ENCODE data around the gene ABHD1.
"Not testable (repeated sequence)": the region's sequence is repeated elsewhere in the genome, so short reads cannot be mapped to it uniquely, and the experiment has no call there.

Gene ABHD1

DNA sequence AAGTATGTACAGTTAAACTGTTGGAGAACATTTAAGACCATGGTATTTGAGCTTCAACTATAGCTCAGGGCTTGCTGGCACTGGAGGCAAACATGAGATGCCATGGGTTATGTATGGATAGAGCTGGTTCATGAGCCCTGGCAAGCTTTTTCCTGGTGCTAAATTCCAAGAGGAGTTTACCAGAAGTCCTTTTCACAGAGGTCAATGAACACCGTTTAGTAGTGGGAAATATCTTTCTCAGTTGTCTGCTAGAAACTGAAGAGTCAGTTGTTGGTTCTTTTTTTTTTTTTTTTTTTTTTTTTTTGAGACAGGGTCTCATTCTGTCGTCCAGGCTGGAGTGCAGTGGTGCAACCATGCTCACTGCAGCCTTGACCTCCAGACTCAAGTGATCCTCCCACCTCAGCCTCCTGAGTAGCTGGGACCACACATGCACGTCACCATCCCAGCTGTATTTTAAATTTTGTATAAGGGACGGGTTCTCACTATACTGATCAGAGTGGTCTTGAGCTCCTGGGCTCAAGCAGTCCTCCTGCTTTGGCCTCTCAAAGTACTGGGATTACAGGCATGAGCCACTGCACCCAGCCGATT, 35.7 kb upstream of the ABHD1 start:
- no peak for FAIRE-seq

DNA sequence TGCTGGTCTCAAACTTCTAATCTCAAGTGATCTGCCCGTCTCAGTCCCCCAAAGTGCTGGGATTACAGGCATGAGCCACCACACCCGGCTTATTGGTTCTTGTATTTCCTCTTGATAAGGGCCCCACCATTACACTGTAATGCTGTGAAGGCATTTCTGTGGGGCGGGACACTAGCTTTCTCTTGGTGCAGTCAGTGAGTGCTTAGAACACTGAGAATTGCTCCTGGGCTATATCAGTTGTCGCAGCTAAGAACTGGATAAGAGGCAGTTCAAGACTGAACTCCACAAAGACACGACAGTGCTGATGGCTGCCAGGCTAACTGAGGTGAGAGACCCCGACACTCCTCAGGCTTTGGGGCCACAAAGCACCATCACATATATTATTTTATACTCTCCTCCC, 35.0 kb upstream of the ABHD1 start:
- no peak for FAIRE-seq

DNA sequence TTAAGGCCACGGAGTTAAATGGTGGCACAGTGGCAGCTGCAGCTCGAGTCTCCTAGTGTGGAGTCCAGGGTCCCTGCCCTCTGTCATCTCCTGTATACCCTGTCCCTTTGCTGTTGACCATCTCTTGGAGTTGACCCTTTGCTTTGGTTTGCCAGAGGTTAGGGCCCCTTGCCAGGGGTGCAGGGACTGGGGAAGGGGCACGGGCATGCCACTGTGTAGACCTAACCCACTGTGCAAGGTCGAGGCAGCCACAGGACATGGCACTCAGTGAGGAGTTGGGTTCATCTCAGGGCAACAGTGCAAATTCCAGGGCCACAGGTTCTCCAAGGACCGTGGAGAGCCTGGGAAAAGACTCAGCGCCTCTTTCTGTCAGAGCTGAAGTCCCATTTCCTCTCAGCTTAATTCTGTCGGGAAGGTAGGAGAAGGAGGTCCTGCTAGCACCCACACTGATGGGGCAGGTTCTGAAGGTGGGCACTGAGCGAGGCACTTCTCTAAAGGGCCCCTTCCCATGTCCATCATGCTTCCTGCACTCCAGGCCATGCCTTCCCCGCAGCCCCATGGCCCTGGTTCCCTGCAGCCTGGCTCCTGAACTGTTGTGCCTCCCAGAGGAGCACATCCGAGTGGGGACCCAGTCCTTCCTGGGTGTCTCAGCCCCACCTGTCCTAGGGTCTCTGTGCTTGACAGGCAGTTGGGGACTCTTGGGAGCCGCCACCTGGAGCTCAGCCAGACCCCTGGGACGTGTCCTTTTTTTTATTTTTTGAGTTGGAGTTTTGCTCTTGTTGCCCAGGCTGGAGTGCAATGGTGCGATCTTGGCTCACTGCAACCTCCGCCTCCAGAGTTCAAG, 34.3 kb upstream of the ABHD1 start:
- no peak for FAIRE-seq

DNA sequence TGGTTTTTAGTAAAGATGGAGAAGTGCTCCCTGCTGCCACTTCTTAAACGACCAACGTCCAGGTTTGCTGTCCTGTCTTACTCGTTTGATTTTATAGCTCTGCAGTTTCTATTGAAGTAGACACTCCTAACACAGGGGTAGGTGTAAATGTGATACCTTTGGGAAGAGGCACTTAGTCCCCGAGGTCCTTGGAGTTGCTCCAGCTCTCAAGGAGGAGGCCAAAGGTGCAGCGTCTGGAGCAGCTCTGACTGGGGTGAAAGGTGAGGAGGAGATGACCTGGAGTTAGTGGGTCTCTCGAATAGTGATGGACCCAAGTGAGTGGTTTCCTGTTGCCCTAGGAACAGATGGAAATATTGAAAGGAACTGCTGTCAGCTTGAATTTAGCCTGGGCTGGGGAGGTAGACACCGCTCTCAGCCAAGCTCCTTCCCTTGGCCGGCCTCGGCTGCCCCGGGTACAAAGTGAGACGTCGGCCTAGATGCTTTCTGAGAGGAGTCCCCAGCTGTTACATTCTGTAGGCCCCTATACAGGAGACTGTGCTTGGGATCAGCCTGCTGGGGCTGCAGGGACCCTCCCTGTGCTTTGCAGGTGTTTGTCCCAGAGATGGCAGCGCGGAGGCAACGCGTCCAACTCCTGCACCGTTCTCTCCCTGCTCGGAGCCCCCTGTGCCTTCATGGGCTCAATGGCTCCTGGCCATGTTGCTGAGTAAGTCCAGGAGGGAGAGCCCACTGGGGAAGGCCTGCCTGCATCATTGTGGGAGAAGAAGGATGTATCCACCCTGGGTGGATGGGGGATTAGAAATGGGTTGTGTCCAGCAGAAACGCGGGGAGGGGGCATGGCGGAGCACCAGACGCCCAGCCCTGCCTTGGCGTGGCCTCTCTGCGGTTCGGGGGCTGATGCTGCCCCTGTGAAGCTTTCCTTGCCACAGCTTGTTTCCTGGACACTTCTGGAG, 31.6 kb upstream of the ABHD1 start:
- no peak for FAIRE-seq

DNA sequence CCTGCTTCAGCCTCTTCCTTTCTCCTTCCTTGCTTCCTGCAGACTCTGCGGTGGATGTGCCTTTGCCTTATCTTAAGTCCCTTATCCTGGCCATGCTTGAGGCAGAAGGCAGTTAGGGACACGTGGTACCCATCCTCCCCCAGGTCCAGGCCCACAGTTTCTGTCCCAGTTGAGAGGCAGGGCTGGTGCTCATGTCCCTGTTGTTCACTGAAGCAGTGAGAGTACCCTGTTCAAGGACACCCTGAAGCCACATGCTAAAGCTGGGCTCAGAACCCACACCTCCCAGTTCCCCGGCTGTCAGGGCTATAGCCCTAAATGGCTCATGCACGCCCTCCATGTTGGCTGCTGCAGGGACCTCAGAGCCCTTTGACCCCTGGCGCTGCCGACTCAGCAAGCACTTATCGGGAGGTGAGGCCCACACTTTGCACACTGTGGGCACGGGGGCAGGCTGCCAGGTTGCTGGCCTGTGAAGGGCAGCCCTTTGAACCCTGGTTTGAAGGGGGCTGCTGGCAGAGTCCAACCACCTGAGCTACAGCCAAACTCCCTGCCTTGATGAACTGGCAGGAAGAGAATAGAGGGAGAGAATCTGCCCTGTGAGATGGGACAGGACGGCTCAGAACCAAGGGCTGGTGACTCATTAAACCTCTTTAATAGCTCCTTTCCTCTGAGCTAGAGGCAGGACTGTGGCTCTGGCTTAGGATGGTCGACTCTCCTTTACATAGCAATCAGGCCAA, 30.8 kb upstream of the ABHD1 start:
- no peak for FAIRE-seq

DNA sequence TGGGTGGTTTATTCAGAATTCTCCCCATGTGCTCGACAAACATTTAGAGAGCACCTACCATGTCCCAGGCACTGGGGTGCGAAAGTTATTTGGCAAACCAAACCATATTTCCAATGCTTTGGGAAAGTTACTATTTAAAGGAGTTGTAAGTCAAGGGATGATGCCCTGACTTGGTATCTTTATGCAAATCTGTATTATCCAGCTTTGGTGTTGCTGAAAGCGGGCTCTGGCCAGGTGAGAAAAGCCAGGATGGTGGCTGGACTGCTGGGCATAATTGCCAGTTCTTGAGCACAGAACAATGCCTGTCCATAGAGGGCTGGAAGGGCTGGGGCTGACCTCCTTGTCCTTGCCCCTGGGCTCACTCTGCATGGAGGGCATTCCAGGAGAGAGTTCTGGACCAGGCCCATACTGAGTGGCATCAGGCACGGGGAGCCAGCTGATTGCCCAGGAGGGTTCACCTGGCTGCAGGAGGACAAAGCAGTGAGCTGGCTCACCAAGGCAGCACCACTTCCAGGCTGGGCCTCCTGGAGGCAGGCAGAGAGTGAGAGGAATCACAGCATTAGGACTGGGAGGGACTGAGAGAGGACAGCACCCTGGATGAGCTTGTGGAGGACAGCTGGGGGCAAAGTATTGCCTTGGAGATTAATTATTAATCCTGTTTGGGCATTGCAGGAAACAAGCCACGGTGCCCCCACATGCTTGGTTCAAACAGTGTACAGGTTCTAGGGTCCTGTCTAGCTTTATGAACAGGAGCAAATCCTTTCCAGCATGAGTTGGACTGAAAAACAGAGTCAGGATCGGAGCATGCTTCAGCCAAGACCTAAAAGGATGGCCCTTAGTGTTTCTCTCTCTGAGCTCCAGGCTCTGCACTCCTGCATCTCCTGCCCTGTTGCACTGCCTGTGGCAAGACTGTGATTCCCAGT, 29.9 kb upstream of the ABHD1 start:
- no peak for FAIRE-seq

DNA sequence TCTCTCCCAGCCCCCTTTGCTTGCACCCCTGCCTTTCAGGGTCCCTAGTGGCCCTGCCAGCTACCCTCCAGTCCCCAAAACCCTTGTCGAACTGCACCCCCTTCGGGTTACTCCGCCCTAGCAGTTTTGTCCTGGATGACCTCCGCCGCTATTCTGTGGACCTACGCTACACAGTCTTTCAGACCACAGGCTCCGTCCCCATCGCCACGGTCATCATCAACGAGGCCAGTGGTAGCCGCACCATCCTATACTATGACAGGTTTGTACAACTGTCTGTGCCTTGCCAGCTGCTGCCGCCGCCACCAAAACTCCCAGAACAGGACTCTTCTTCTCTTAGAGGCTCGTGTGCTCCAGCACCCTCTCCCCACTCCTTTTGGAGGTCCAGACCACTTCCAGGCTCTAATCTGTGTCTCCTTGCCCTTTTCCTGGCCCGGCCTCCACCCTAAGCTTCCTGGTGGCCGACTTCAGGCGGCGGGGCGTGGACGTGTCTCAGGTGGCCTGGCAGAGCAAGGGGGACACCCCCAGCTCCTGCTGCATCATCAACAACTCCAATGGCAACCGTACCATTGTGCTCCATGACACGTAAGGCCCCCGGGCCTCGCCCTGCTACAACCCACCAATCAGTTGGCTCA, 29.1 kb upstream of the ABHD1 start:
- no peak for FAIRE-seq

DNA sequence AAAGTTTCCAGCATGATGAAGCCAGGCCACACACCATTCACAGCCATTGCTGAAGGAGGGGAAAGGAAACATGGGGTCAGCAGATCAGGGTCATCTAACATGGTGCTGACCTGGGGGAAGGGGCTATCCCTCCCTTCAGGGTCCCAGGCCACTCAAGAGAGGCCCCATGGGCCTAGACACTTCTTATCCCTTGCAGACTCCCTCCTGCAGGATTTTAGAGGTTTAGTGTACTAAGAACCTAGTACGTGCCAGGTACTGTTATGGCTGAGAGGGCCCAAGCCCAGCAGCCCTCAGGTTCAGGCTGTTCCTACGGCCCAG, 28.2 kb upstream of the ABHD1 start:
- no peak for FAIRE-seq

DNA sequence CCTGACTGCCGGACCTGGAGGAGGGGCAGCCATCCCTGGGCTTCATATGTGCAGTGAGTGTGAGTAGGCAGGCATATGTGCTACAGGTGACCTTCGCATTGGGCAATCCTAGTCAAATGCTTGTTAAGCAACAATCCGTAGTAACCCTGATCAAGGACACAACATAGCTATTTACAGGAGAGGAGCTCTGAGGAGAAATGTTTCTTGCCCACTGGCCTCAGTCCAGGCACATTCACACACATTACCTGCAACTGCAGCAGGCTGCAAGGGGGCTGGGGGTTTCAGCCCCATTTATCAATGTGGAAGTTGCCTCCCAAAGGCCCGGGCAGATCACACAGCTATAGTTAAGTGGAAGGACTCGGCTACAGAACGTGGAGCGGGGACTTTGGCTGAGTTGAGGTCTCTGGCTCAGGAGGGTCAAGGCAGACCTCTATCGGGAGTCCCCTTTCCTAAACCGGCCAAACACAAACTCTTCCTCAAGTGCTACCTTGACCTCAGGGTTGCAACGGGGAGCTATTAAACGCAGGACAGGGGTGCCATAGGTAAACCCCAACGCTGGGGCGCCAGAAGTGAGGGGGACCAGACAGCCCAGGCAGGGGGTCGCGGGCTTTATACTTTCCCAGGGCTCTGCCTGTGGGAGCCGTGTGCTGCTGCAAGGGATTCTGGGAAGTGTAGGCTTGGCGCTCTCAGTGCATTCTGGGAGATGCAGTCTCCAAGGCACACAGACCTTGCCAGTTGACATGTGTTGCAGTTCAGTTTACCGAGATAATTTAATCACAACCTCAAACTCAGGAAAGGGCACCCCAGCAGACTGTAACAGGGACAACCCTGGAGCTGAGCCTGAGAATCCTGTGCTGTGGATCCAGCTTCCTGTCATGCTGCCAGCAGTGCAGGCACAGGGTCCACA, 27.6 kb upstream of the ABHD1 start:
- FAIRE-seq: no peak

DNA sequence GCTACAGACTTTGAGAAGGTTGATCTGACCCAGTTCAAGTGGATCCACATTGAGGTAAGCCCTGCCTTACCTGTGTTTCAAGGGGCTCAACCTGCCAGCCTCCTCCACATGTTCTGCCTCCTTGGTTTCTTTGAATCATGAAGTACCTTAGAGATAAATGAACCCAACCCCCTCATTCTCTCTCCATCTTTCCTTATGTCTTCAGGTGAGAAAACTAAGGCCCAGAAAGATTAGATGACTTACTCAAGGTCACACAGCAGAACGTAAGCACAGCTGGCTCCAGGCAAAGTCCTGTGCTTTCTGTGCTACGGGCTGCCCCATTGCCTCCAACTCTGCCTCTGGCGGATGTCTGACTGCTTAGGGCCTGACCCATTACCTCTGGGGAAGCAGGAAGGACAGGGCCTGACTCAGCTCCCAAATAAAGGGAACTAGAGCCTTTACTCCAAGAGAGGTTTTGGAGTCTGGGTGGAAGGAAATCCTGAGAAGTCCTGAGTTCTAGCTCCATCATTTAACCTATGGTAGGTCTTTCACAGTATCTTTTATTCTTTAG, 26.8 kb upstream of the ABHD1 start:
- FAIRE-seq: no peak

DNA sequence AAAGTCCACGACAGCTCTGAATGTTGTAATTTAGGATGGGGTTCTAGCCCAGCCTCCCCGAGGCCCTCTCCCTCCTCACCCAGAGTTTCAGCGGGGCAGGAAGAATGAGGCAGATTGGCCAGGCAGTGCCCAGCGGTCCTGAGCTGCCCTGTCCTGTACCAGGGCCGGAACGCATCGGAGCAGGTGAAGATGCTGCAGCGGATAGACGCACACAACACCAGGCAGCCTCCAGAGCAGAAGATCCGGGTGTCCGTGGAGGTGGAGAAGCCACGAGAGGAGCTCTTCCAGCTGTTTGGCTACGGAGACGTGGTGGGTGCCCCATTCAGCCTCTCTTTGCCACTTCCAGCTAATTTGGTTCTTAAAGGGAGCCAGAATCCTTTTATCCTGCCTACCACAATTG, 26.3 kb upstream of the ABHD1 start:
- no peak for FAIRE-seq

DNA sequence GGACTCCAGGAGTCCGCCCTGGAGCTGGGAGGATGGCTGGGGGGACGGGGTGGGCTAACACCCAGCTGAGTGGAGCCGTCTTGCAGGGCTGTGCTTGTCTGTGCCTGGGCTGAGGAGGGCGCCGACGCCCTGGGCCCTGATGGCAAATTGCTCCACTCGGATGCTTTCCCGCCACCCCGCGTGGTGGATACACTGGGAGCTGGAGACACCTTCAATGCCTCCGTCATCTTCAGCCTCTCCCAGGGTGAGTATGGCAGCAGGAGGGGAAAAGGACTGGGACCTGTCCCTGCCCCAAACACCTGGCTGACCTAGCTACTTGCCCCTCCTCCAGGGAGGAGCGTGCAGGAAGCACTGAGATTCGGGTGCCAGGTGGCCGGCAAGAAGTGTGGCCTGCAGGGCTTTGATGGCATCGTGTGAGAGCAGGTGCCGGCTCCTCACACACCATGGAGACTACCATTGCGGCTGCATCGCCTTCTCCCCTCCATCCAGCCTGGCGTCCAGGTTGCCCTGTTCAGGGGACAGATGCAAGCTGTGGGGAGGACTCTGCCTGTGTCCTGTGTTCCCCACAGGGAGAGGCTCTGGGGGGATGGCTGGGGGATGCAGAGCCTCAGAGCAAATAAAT, 24.2 kb upstream of the ABHD1 start:
- no peak for FAIRE-seq

DNA sequence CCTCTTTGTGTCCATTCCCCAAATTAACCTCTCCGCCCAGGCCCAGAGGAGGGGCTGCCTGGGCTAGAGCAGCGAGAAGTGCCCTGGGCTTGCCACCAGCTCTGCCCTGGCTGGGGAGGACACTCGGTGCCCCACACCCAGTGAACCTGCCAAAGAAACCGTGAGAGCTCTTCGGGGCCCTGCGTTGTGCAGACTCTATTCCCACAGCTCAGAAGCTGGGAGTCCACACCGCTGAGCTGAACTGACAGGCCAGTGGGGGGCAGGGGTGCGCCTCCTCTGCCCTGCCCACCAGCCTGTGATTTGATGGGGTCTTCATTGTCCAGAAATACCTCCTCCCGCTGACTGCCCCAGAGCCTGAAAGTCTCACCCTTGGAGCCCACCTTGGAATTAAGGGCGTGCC, 23.6 kb upstream of the ABHD1 start:
- FAIRE-seq: no peak

DNA sequence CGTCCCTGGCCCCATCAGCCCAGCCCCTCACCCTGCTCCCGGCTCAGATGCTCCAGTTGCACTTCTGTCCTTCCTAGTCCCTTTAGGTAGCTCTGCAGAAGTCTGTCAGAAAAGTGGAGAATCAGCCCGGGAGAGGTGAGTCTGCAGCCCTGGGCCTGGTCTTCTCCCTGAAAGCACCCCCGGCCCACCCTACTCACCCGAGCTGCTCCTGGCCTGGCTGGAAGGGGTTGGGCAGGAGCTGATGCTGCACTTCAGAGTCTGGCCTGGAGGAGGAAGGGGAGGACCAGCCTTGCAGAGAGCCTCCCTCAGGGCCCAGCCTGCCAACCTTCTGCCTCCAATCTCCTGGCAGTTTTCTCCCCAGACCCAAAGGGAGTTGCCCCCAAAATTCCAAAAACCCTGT, 21.3 kb upstream of the ABHD1 start:
- no peak for FAIRE-seq

DNA sequence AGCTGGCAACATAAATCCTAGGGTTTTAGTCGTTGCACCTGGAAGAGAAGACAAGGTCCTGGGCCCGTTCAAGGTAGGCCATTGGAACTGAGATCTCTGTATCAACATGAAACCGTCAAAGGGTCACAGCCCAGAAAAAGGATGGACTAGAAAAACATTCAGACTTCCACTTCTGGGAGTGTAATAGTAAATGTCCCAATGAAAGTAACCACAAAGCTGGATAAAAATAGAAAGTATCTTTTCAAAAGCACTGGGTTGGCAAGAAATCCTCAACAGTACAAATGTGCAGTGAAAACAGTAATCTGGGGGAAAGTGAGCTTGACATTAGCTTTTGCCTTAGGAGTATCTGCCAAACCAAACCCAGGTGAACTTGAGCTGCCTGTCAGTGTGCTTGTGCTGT, 17.6 kb upstream of the ABHD1 start:
- no peak for FAIRE-seq

DNA sequence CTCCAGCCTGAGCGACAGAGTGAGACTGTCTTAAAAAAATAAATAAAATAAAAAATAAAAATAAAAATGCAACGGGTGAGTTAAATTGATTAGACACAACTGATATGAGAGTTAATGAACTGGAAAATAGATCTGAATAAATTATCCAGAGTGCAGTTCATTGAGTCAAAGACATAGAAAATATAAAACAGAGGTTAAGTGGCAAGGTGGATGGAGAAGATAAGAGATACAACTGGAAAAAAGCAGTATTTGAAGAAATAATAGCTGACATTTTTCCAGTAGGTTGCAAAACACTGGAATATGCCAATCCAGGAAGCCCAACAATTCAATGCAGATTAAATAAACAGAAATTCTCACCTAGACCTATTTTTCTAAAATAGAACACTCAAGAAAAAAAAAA, 15.4 kb upstream of the ABHD1 start:
- no peak for FAIRE-seq

DNA sequence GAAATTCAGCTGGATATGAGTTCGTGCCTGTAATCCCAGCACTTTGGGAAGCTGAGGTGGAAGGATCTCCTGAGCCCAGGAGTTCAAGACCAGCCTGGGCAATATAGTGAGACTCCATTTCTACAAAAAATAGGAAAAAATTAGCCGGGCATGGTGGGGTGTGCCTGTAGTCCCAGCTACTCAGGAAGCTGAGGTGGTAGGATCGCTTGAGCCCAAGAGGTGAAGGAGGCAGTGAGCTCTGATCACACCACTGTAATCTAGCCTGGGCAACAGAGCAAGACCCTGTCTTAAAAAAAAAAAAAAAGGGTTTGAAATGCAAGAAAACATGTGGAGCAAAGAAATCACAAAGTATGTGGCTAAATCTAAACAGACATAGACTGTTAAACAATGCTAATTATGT, 14.5 kb upstream of the ABHD1 start:
- FAIRE-seq: no peak

DNA sequence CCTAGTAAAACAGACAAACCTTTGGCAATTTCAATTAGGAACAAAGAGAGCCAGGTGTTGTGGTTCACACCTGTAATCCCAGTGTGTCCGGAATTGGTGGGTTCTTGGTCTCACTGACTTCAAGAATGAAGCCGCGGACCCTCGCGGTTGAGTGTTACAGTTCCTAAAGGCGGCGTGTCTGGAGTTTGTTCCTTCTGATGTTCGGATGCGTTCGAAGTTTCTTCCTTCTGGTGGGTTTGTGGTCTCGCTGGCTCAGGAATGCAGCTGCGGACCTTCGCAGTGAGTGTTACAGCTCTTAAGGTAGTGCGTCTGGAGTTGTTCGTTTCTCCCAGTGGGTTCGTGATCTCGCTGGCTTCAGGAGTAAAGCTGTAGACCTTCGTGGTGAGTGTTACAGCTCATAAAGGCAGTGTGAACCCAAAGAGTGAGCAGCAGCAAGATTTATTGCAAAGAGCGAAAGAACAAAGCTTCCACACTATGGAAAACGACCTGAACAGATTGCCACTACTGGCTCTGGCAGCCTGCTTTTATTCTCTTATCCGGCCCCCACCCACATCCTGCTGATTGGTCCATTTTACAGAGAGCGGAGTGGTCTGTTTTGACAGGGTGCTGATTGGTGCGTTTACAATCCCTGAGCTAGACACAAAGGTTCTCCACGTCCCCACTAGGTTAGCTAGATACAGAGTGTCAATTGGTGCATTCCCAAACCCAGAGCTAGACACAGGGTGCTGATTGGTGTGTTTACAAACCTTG, 12.8 kb upstream of the ABHD1 start:
- not testable (repeated sequence) for FAIRE-seq

Data from TTC549 (cell line).